T-helper 1 cell treated with Interleukin-12 subunit alpha and Interleukin-12 subunit beta and Interleukin-4 antibody, amounts not matched to agents 30 μg/mL and 1 μg/mL, for 36 hours (primary cell): Measurements from ENCODE around the gene SUMO2.
"Not testable (repeated sequence)": the region's sequence is repeated elsewhere in the genome, so short reads cannot be mapped to it uniquely, and the experiment has no call there.

Experiments used
- H3K27ac Mint-ChIP-seq: one replicate; pipeline ENCODE4 v1.8.0; 2021; ENCODE audit warnings: mild to moderate bottlenecking, mixed read lengths
- H3K27me3 Mint-ChIP-seq: one replicate; pipeline ENCODE4 v1.8.0; 2021; ENCODE audit warnings: low read depth, mixed read lengths
- H3K36me3 Mint-ChIP-seq: one replicate; pipeline ENCODE4 v1.8.0; 2021; ENCODE audit warnings: low read depth, mixed read lengths
- H3K4me1 Mint-ChIP-seq: one replicate; pipeline ENCODE4 v1.8.0; 2021; ENCODE audit warnings: low read depth, mixed read lengths
- H3K4me3 Mint-ChIP-seq: one replicate; pipeline ENCODE4 v1.8.0; 2021; ENCODE audit warnings: mild to moderate bottlenecking, moderate library complexity, mixed read lengths
- H3K9me3 Mint-ChIP-seq: one replicate; pipeline ENCODE4 v1.8.0; 2021; ENCODE audit warnings: mixed read lengths

Gene SUMO2

DNA sequence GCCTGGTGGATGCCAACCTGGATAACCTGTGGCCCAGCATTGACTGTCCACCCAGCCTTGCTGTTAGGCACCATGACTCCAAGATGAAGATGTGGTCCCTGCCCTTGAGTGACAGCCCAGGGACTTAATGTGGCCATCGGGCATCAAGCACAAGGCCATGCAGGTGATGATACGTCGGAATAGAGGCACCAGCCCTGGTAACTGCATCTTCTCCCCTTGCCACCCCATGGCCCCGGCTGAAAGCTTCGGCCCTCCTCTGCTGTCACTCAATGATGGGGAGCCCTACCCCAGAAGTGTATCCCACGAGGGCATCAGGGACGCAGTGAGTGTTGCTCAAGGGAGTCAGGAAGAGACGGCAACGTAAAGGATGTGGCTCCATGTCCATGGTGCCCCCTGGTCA lies 53.2 kb downstream of the SUMO2 start:
- no peaks in the 10 kb centered on the region for H3K27me3 Mint-ChIP-seq
- H3K4me3 Mint-ChIP-seq, result peak overlapping the region; percentile 62
- H3K4me1 Mint-ChIP-seq, result peaks cover 30% of the 10 kb centered on the region
- no peak overlapping the region for H3K27ac Mint-ChIP-seq
- H3K36me3 Mint-ChIP-seq, result peaks cover 18% of the 10 kb centered on the region
- no peaks in the 10 kb centered on the region for H3K9me3 Mint-ChIP-seq

DNA sequence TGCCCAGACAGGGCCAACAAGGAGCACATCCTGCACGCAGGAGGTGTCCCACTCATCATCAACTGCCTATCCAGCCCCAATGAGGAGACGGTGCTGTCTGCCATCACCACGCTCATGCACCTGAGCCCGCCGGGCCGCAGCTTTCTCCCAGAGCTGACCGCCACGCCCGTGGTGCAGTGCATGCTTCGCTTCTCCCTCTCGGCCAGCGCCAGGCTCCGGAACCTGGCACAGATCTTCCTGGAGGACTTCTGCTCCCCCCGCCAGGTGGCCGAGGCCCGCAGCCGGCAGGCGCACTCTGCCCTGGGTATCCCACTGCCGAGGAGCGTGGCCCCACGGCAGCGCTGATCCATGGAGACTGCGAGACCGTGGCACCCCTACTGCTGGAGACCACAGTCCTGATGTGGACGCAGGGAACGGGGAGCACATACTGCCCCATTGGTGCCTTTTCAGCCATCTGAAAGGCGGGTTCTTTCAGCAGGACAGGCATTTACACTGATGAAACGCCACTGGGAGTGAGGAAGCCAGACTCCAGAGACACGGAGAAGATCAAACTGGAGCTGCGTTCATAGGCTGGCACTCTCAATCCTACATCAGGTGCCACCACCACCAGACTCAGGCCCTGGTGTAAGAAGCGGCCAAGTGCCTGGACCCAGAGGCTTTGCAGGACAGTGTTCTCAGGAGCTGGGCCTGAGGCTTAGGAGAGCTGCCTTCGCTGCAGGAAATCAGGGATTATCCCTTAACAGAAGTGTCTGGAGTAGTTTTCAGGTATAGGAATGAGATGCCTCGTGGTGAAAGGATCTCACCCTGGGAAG lies 53.9 kb downstream of the SUMO2 start:
- Mint-ChIP-seq H3K36me3 (peaks cover 24% of the 10 kb centered on the region), H3K4me3 (no peak overlapping the region), H3K9me3 (no peaks in the 10 kb centered on the region), H3K27ac (peak overlapping the region; percentile 18), H3K4me1 (peaks cover 37% of the 10 kb centered on the region), H3K27me3 (no peaks in the 10 kb centered on the region)

DNA sequence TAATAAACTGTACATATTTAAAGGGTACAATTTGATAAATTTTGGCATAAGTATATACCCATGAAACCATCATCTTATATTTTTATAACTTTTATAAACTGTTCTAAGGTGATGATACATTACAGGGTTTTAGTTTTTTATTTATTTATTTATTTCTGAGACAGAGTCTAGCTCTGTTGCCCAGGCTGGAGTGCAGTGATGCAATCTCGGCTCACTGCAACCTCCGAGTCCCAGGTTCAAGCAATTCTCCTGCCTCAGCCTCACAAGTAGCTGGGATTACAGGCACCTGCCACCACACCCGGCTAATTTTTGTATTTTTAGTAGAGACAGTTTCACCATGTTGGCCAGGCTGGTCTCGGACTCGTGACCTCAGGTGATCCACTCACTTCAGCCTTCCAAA lies 54.8 kb downstream of the SUMO2 start:
- H3K27ac Mint-ChIP-seq, H3K27me3 Mint-ChIP-seq, H3K9me3 Mint-ChIP-seq, H3K4me3 Mint-ChIP-seq: not testable (repeated sequence)
- Mint-ChIP-seq H3K4me1 (peaks cover 38% of the 10 kb centered on the region), H3K36me3 (peaks cover 25% of the 10 kb centered on the region)

DNA sequence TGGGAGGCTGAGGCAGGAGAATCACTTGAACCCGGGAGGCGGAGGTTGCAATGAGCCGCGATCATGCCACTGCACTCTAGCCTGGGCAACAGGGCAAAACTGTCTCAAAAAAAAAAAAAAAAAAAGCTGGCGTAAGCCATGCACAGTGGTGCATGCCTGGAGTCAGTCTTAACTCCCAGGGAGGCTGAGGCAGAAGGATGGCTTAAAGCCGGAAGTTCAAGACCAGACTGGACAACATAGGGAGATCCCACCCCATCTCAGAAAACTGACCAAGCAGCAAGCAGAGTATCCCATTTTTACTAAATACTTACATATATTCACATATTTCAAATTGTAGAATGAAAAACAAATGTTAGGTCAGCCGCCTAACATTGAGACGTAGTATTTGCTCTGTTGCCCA lies 55.8 kb downstream of the SUMO2 start:
- H3K4me3 Mint-ChIP-seq, result no peak overlapping the region
- no peak overlapping the region for H3K27ac Mint-ChIP-seq
- peaks cover 33% of the 10 kb centered on the region for H3K4me1 Mint-ChIP-seq
- peaks cover 25% of the 10 kb centered on the region for H3K36me3 Mint-ChIP-seq
- H3K27me3 Mint-ChIP-seq, result no peaks in the 10 kb centered on the region
- no peaks in the 10 kb centered on the region for H3K9me3 Mint-ChIP-seq

DNA sequence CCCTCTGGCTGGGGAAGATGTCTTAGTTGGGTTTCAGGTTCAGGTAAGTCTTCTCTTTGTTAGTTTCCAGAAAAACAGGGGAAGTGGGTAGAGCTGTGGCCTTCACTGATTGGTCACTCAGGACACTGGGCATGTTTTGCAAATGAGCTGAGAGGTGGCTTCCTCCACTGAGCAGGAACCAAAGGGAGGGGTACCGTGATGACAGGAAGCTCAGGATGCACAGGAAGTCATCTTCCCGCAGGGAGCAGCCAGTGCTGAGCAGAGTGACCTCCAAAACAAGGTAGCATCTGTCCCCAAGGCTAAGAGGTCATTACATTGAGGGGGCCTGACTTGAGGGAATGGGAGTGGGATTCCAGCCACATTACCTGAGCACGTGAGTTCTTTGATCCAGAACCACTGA lies 56.8 kb downstream of the SUMO2 start:
- Mint-ChIP-seq H3K4me3 (peak overlapping the region; percentile 35), H3K4me1 (peaks cover 30% of the 10 kb centered on the region), H3K36me3 (peaks cover 31% of the 10 kb centered on the region), H3K9me3 (no peaks in the 10 kb centered on the region), H3K27me3 (no peaks in the 10 kb centered on the region), H3K27ac (peak overlapping the region; percentile 75)

DNA sequence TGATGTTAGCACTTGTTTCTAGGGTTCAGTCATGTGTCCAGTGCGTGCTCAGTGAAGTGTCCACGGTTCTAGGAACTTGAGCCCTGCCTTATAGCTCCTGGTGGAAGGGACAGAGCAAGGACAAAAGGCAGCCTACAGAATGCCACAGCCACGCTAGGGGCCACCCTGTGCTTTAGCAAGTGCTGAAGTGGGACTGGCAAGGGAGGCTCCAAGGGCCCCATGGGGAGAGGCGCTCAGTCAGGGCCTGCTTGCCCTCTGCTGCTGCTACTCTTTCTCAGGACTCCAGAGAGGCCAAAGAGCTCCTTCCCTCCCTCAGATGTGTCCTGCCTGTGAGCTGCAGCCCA lies 58.0 kb downstream of the SUMO2 start:
- H3K4me1 Mint-ChIP-seq, result peaks cover 25% of the 10 kb centered on the region
- H3K4me3 Mint-ChIP-seq, result peak overlapping the region; percentile 36
- H3K27me3 Mint-ChIP-seq, result no peaks in the 10 kb centered on the region
- H3K27ac Mint-ChIP-seq, result peak overlapping the region; percentile 84
- no peaks in the 10 kb centered on the region for H3K9me3 Mint-ChIP-seq
- peaks cover 33% of the 10 kb centered on the region for H3K36me3 Mint-ChIP-seq

DNA sequence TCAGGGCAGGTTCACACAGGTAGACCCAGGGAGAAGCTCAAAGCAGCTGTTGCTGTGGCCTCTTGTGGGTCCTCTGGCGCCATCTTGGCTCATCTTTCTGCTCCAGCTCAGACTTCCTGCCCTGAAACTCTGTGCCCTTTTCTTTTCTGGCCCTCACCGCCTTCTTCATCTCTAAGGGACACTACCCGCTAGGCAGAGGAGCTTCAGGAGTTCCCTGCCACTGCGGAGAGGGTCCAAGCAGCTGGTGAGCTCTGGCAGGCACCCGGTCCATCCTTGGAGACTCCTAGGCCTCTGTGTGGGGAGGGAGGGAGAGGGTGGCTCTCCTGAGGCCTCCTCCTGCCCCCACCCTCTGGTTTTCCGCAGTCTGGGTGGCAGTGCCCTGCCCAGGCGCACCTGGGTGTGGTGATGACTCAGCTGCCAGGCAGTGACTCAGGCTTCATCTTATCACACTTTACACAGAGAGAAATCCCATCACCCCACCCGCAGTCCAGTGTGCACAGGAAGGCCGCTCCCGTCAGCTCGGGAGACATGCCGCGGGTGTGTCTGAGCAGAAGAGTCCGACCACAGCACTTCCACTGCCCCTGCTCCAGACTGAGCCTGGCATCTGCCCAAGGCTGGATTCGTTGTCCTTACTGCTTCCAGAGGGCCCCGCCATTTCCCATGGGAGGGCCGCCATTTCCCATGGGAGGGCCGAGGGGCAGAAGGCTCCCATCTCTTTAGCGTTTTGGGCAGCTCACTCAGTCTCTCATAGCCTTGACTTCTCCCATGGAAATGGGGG lies 58.5 kb downstream of the SUMO2 start:
- Mint-ChIP-seq H3K9me3 (no peaks in the 10 kb centered on the region), H3K27ac (peak overlapping the region; percentile 87), H3K4me1 (peaks cover 25% of the 10 kb centered on the region), H3K4me3 (peak overlapping the region; percentile 13), H3K36me3 (peaks cover 29% of the 10 kb centered on the region), H3K27me3 (no peaks in the 10 kb centered on the region)

DNA sequence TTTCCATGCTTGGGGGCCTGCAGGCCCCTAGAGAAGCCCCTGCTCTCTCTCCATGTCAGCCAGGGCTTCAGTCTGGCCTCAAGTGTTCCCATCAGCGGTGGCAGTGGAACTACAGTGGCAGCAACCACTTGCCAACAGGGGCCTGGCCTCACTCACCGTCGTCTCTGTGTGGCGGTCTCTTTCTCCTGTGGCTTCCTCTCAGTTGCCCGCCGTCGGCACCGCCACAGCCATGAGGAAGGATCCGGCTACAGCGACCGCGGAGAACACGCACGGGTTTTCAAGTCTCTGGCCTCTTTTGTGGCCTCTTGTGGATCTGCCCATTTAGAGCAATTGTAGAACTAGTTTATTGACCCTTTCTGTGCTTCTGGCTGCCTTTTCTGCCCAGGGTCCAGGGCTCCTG lies 64.5 kb downstream of the SUMO2 start:
- H3K36me3 Mint-ChIP-seq, result peaks cover 26% of the 10 kb centered on the region
- no peak overlapping the region for H3K27ac Mint-ChIP-seq
- peaks cover 16% of the 10 kb centered on the region for H3K4me1 Mint-ChIP-seq
- no peak overlapping the region for H3K4me3 Mint-ChIP-seq
- no peaks in the 10 kb centered on the region for H3K27me3 Mint-ChIP-seq
- H3K9me3 Mint-ChIP-seq, result no peaks in the 10 kb centered on the region

DNA sequence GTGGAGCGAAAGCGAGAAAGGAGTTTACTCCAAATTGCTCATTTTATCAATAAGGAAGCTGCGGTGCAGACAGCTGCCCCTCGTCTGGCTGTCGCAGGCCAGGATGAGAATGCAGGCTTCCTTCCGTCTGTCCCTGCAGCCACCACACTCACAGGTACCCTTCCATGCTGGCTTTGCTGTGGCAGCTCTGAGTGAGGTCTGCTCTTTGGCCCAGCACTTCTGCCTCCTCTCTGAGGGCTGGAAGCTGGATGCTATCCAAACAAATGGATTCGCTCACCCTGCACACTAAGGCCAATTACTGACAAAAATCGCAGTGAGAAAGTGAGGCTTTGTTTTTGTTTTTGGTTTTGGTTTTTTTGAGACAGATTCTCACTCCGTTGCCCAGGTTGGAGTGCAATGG lies 66.0 kb downstream of the SUMO2 start:
- H3K4me3 Mint-ChIP-seq, result no peak overlapping the region
- H3K27me3 Mint-ChIP-seq, result no peaks in the 10 kb centered on the region
- H3K4me1 Mint-ChIP-seq, result peaks cover 22% of the 10 kb centered on the region
- peaks cover 30% of the 10 kb centered on the region for H3K36me3 Mint-ChIP-seq
- H3K27ac Mint-ChIP-seq, result no peak overlapping the region
- H3K9me3 Mint-ChIP-seq, result no peaks in the 10 kb centered on the region
